Measurements from ENCODE around the gene DUSP22.

DUSP22 gene

GRCh38 chr6:340991-341827 is 48.9 kb downstream of the DUSP22 start:
- DNase-seq: no peak

- DNase-seq: no peak
Measured at GRCh38 chr6:341914-342831, 49.9 kb downstream of the DUSP22 start.

GRCh38 chr6:342832-343179 is 50.5 kb downstream of the DUSP22 start:
- DNase-seq: no peak

GRCh38 chr6:343226-343935 is 51.1 kb downstream of the DUSP22 start:
- no peak for DNase-seq

GRCh38 chr6:343960-344815 is 51.9 kb downstream of the DUSP22 start:
- no peak for DNase-seq

GRCh38 chr6:344816-345340 is 52.6 kb downstream of the DUSP22 start:
- no peak for DNase-seq

GRCh38 chr6:345747-346385 is 53.6 kb downstream of the DUSP22 start:
- no peak for DNase-seq

- DNase-seq: no peak
Measured at GRCh38 chr6:346386-347030, 54.2 kb downstream of the DUSP22 start.

- DNase-seq: no peak
Measured at GRCh38 chr6:347232-347631, 54.9 kb downstream of the DUSP22 start.

- no peak for DNase-seq
Measured at GRCh38 chr6:347951-348859, 55.9 kb downstream of the DUSP22 start.

- DNase-seq: no peak
Measured at GRCh38 chr6:348860-349396, 56.6 kb downstream of the DUSP22 start.

GRCh38 chr6:349491-349921 is 57.2 kb downstream of the DUSP22 start:
- no peak for DNase-seq

GRCh38 chr6:350371-350770 is 58.1 kb downstream of the DUSP22 start:
- no peak for DNase-seq

- no peak for DNase-seq
Measured at GRCh38 chr6:351011-351866, 59.0 kb downstream of the DUSP22 start.

- DNase-seq: no peak
Measured at GRCh38 chr6:351867-352289, 59.6 kb downstream of the DUSP22 start.

- no peak for DNase-seq
Measured at GRCh38 chr6:352474-352873, 60.2 kb downstream of the DUSP22 start.

GRCh38 chr6:352896-353470 is 60.7 kb downstream of the DUSP22 start:
- DNase-seq: no peak
